Non-pigmented ciliary epithelial cell (primary cell): ENCODE measurements around the gene CTDNEP1.

Source experiments
- DNase-seq: peaks from one replicate; pipeline ENCODE4 v3.0.0-alpha.2; 2010; ENCODE audit warnings: low read depth

CTDNEP1 gene

DNA sequence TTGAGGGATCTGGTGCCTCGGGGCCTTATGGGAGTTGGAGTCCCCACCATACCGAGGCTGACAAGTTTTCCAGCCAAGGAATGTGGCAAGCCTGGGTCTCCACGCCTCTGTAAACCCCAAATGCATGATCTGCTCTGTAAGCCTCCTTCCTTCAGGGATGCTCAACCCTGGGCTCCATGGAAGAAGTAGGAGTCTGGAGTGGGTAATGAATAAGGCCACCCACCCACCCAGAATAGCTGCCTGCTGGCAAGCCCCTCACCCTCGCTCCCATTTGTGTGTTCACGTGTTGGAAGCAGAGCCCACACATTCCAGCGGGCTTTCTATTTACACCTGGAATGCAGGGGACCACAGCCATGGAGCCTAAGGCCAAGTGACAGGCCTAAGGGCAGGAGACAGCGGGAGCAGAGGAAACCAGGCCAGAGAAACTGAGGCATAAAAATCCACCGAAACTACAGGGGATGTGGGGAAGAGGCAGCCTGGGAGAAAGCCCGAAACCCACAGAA lies 36.3 kb downstream of the CTDNEP1 start:
- no peak for DNase-seq

- no peak for DNase-seq
Measured at GRCh38 chr17:7214300-7215135, 37.0 kb downstream of the CTDNEP1 start.

DNA sequence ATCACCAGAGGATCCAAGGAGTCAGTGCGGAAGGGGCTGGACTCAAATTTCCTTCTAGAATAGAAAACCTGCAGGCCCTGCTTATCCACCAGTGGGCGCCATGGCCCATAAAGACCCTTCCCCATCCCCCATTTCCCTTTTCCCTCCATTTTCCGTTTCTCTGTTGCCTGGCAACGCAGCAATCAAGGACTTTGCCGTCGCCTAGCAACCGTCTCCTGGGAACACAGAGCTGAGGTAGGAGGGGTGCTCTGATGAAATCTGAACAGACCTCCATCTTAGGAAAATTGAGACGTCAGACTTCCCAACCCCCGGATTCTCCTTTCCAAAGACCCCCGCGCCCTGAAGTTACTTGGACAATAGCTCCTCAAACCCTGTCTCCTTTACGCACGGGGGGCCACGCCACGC lies 37.6 kb downstream of the CTDNEP1 start:
- no peak for DNase-seq

DNA sequence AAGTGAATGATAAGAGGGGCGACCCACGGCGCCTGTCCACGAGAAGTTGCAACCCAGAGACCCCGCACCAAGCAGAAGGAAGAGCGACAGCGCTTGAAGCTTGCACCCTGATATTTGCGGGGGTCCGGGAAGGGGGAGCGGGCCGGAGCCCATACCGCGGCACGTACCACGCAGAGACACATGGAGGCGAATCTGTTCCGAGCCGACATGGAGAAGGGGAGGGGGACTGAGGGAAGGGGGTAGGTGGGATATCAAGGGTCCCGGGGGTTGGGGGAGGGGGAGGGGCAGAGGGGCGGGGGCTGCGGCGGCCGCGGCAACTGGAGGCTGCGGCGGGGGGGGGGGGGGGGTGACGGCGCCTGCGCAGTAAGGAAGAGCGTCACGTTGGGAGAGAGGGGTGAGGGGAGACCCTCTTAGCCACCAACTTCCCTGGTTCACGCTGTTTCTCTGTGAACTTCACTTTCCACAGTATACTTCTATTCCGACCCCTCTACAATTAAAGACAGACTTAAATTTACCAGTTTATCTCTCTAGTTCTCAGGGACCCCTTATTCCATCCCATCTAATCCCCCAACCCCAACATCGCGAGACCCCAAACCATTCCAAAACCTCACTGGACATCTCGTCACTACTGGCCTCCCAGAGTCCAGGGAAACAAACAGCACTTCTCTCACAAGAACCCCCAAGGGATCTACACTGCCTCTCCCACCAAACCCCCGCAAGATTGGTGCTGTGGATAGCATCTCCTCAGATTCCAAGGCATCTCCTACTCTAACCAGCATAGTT lies 39.9 kb downstream of the CTDNEP1 start:
- no peak for DNase-seq

DNA sequence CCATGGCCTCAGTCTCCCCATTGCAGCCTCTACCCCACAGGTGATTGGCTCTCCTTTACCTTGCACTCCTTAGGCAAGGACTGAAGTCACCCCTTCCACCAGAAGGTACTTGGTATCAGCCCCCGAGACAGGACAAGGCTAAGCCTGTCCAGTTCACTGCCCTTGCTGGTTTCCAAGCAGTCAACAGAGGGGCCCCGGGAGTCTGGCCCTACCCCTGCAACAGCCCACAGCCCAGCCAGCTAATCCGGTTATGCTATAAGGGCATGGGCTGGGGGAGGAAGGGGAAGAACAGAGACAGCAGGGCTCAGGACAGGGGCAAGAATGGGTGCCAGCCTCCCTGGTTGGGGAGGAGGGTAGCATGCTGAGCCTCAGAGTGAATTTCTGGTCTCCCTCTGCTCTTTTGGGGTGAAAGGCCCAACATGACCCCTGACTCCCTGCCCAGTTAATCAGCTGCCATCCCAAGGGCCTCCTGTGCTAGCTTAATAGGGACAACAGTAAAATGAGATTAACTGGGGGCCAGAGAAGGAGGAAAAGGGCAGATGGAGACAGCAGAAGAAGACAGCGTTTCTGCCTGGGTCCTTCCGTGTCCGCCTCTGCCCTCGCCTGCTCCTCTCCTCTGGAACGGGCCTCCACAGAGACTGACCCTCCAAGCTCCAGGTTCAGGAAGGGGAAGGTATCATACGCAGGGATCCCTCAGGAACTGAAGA lies 42.6 kb downstream of the CTDNEP1 start:
- DNase-seq, result no peak

DNA sequence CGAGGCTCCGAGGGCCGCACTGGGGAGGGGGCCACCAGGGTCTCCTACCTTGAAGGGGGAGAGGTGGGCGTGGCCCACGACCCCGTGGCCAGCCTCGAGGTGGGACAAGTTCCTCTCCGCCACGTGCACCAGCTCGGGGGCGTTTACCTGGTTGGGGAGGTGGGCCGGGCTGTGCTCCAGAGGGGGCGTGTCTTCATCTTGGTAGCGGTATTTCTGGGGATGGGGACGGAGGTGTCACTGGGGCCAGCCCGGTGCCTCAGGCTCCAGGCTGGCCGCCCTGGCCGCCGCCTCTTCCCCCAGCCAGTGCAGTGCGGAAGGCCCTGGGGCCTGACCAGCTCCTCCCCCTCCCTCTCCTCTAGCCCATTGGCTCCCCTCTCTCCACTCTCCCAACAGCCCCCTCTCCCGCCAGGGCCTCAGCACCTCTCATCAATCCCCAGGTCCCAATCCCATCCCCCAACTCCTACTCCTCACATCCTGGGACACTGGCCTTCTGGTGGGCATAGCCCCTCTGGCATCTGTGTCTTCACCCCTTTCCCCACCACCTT lies 43.4 kb downstream of the CTDNEP1 start:
- DNase-seq, result no peak

DNA sequence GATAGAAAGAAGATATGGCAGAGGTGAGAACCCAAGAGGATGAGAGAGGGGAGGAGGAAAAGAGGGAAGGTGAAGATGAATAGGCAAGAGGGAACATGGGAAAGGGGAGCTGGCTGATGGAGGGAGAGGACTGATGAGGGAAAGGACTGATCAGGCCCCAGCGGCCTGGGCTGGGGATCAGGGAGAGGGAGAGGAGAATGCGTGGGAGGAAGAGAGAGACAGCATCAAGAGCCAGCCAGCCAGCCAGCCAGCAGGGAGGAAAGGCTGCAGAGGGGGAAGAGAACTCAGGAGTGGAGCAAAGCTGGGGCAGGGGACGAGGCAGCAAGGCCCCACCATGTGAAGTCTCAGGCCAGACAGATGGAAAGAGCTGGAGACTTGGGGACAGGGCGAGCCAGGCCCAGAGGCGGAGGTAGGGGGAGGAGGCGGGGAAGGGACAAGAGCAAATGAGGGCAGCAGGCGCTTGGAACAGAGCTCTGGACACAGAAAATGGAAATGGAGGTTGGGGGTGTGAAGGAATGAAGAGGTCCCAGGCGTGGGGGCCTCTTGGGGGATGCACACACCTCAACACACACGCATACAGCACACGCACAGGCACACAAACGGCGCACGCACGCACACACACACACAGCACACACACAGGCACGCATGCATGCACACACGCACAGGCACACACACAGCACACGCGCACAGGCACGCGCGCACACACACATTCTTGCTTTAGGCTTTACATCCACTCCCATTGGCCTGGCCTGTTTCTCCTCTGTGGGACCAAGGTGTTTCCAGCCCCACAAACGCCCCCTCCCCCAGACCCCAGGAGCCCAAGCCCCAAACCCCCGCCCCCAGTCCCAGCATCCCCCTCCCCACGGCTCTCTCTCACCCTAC lies 44.2 kb downstream of the CTDNEP1 start:
- DNase-seq, result no peak

GRCh38 chr17:7205561-7205960 lies 46.0 kb downstream of the CTDNEP1 start:
- no peak for DNase-seq

GRCh38 chr17:7204828-7205461 lies 46.6 kb downstream of the CTDNEP1 start:
- no peak for DNase-seq

GRCh38 chr17:7204336-7204735 lies 47.2 kb downstream of the CTDNEP1 start:
- no peak for DNase-seq

DNA sequence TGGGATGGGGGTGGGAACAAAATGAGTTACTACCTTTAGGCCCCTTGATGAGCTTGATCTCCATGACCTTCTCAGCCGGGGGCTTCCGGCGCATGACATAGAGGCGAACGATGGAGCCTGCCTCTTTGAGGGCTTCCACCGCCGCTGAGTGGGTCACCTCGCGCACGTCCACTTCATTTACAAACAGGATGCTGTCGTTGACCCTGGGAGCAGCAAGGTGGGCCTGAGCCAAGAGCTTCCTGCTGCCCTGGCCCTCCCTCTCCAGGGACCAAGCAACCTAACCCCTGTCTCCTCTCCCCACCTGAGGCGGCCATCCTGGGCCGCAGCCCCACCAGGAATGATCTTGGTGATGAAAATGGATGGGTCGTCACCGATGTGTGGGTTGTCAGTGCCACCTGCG lies 48.1 kb downstream of the CTDNEP1 start:
- DNase-seq, result no peak

DNA sequence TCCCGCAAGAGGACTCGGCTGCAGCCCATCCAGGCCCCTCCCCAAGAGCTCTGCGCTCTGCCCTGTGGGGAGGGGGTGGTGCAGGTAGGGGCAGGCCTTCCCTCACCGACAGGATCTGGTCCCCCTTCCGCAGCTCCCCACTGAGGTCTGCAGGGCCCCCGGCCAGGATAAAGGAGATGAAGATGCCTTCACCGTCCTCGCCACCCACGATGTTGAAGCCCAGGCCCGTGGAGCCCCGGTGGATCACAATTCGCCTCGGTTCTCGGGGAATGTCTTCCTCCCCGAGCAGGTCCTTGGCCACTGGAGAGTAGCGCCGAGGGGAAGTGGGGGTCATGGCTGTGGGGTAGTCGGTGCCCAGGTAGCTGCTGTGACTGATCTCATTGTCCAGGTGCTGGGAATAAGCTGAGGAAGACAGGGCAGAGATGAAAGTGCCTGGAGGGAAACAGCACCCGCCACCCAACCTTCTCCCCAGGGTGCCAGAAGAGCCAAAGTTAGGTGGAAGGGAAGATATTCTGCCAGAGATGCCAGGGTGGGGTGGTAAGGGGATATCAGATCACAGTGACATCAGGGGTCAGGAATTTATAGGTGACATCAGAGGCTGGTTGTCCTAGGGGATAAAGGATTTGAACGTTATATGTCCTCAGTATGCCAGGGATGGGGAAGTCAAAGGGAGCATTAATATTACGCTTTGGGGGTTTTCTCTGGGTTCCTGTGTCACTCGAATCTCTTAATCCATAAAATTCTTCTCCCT lies 54.7 kb downstream of the CTDNEP1 start:
- DNase-seq, result no peak

DNA sequence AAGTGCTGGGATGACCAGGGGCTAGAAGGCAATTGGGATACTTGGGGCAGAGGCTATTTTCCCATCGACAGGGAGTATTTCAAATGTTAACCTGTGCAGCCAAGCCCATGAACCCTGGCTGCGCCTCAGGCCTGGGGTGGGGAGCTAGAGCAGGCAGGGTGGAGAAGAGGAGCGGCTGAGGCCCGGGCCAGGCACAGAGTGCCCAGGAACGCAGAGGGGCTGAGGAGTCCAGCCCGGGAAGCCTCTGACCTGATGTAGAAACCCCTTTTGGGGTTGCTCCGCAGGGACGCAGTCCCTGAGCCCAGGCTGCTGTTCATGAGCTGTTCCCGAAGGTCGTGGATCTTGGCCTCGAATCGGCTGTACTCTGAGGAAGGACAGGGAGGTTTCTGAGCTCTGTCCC lies 55.6 kb downstream of the CTDNEP1 start:
- no peak for DNase-seq
